H1 (cell line): Measurements from ENCODE around the gene ERI2. TPM values are rescaled to one million over a fixed set of nuclear protein-coding genes. Genes with fewer than 3 reads are reported as not detected.

ENCODE experiments used
- RAD21 ChIP-seq, 2 experiments: IDR thresholded peaks in 1 of 2; conservative IDR thresholded peaks in 1 of 2; 2 replicates each; pipeline ENCODE4 v1.6.1; 2011; ENCODE audit warnings: low read depth in 2 of 2, low read length in 2 of 2, improper control_type of control experiment in 1 of 2, inconsistent platforms in 1 of 2, mild to moderate bottlenecking in 1 of 2, moderate library complexity in 1 of 2
- TBP ChIP-seq: IDR thresholded peaks from 2 replicates; pipeline ENCODE4 v1.6.1; 2011; ENCODE audit warnings: low read depth, low read length, improper control_type of control experiment
- polyA plus RNA-seq, 7 experiments: library from polyadenylated mRNA; depleted of rRNA in 3 of 7; stranded (reverse) in 5 of 7; unstranded in 2 of 7; fragments of >200 nt in 5 of 7; fragments of 200-250 nt in 2 of 7; gene quantifications; 1 replicate in 5 of 7; 2 replicates in 1 of 7; 4 replicates in 1 of 7; pipeline versions ENCODE4 v1.2.1 to v1.2.3, GENCODE V29; 2011 to 2013; ENCODE audit warnings: missing spikeins in 2 of 7, mixed read lengths in 2 of 7
- total RNA-seq: library from RNA; stranded (reverse); fragmentation: NEBNext Ultra II Directional; extraction: Animal tissue kit (Norgen Biotek cat#: 25700); gene quantifications from 2 replicates; pipeline ENCODE4 v1.2.1, GENCODE V29; 2021

The ERI2 gene
- total and polyA plus RNA-seq, 2 of the 8 experiments (the other 6 are each of a cell fraction or from before 2014, with no cell fraction given), result 11.0 to 12.6 TPM

DNA sequence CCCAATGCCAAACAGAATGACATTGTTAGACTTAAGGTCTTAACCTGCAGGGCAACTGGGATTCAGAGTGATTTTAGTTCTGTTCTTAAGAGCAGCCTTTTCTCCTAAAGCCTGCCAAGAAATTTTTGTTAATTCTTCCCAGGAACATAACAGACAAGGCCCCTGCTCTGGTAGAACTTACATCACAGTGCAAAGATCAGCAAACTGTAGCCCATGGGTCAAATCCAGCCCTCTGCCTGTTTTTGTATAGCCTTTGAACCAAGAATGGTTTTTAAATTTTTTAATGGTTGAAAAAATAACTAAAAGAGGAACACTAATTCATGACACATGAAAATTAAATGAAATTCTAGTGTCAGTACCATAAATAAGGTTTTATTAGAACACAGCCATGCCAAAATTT is 38.7 kb downstream of the ERI2 start (continued):
- TF ChIP-seq TBP (no peak), RAD21 (IDR thresholded peaks at IDR 0.05 in 1 of 2, conservative IDR thresholded peaks at IDR 0.05 in 1 of 2; ENCODE audit: low read depth in 2 of 2, low read length in 2 of 2) (no peak)
